ENCODE data around the gene SKI. TPM values are rescaled to one million over a fixed set of nuclear protein-coding genes. Genes with fewer than 3 reads are reported as not detected.

Gene SKI
- total RNA-seq, 2 experiments from 2014 or later: 286 to 324 TPM

GRCh38 chr1:2320760-2321667, 92.9 kb downstream of the SKI start:
- H3K4me1 Mint-ChIP-seq (ENCODE audit: low read depth): peaks cover 4% of the 10 kb centered on the region
- POLR2A ChIA-PET: interaction anchor here (1.6 kb wide), 1 partner anchor 20 kb away, joined by 4 read pairs; no protein-coding TSS in a partner anchor
- no peaks in the 10 kb centered on the region for H3K27me3 Mint-ChIP-seq
- H3K27ac Mint-ChIP-seq: no peak overlapping the region
- Histone ChIP-seq H3K27me3 (ENCODE audit: control insufficient read depth in 1 of 2, insufficient read depth in 2 of 2, low read length in 2 of 2) (no peaks in the 10 kb centered on the region), H3K4me3 (ENCODE audit: low read length) (no peak overlapping the region), H3K36me3 (ENCODE audit: insufficient read depth, low read length) (no peaks in the 10 kb centered on the region), H3K9me3 (ENCODE audit: control insufficient read depth in 1 of 2, insufficient read depth in 1 of 2, low read length in 2 of 2) (no peaks in the 10 kb centered on the region), H3K4me1 (ENCODE audit: insufficient read depth, low read length) (peaks cover 25% of the 10 kb centered on the region), H3K27ac (ENCODE audit: low read depth in 1 of 2, low read length in 2 of 2) (no peak overlapping the region)
- TF ChIP-seq CTCF (IDR thresholded peaks at IDR 0.05): no peak
- DNase-seq (no peak), ATAC-seq (ENCODE audit: poor library complexity) (no peak)
- H3K36me3 Mint-ChIP-seq (ENCODE audit: low read depth): no peaks in the 10 kb centered on the region
- intact Hi-C loops (cut with DNase I, micrococcal nuclease): no loop called here
- CTCF ChIA-PET: no interaction called here
- no peaks in the 10 kb centered on the region for H3K9me3 Mint-ChIP-seq
- no peak overlapping the region for H3K4me3 Mint-ChIP-seq

GRCh38 chr1:2322065-2322571, 94.0 kb downstream of the SKI start:
- H3K27ac Mint-ChIP-seq: no peak overlapping the region
- CTCF ChIA-PET: no interaction called here
- H3K36me3 ChIP-seq (ENCODE audit: insufficient read depth, low read length): no peaks in the 10 kb centered on the region
- H3K27me3 Mint-ChIP-seq: no peaks in the 10 kb centered on the region
- no peak overlapping the region for H3K4me3 ChIP-seq (ENCODE audit: low read length)
- H3K36me3 Mint-ChIP-seq (ENCODE audit: low read depth): no peaks in the 10 kb centered on the region
- no peak for TF ChIP-seq CTCF (IDR thresholded peaks at IDR 0.05)
- no peaks in the 10 kb centered on the region for H3K9me3 ChIP-seq (ENCODE audit: control insufficient read depth in 1 of 2, insufficient read depth in 1 of 2, low read length in 2 of 2)
- peaks cover 16% of the 10 kb centered on the region for H3K4me1 ChIP-seq (ENCODE audit: insufficient read depth, low read length)
- no peak overlapping the region for H3K27ac ChIP-seq (ENCODE audit: low read depth in 1 of 2, low read length in 2 of 2)
- no peak overlapping the region for H3K4me3 Mint-ChIP-seq
- peak in 1 of 14 experiments; percentile 13 for DNase-seq
- H3K9me3 Mint-ChIP-seq: no peaks in the 10 kb centered on the region
- H3K4me1 Mint-ChIP-seq (ENCODE audit: low read depth): peaks cover 4% of the 10 kb centered on the region
- intact Hi-C loops (cut with DNase I, micrococcal nuclease): no loop called here
- POLR2A ChIA-PET: no interaction called here
- no peaks in the 10 kb centered on the region for H3K27me3 ChIP-seq (ENCODE audit: control insufficient read depth in 1 of 2, insufficient read depth in 2 of 2, low read length in 2 of 2)
- peak; percentile 42 for ATAC-seq (ENCODE audit: poor library complexity)

GRCh38 chr1:2322581-2323211, 94.6 kb downstream of the SKI start:
- H3K4me1 ChIP-seq (ENCODE audit: insufficient read depth, low read length): peaks cover 16% of the 10 kb centered on the region

More at GRCh38 chr1:2322581-2323211, 94.6 kb downstream of the SKI start:
- intact Hi-C loops (cut with DNase I, micrococcal nuclease): no loop called here
- Mint-ChIP-seq H3K27ac (no peak overlapping the region), H3K27me3 (no peaks in the 10 kb centered on the region), H3K4me3 (no peak overlapping the region), H3K4me1 (ENCODE audit: low read depth) (peaks cover 5% of the 10 kb centered on the region), H3K36me3 (ENCODE audit: low read depth) (no peaks in the 10 kb centered on the region), H3K9me3 (no peaks in the 10 kb centered on the region)
- no peaks in the 10 kb centered on the region for H3K9me3 ChIP-seq (ENCODE audit: control insufficient read depth in 1 of 2, insufficient read depth in 1 of 2, low read length in 2 of 2)
- no peak for DNase-seq
- ATAC-seq (ENCODE audit: poor library complexity): no peak
- H3K36me3 ChIP-seq (ENCODE audit: insufficient read depth, low read length): no peaks in the 10 kb centered on the region
- ChIA-PET POLR2A (no interaction called here), CTCF (no interaction called here)
- TF ChIP-seq CTCF (IDR thresholded peaks at IDR 0.05): no peak
- H3K27ac ChIP-seq (ENCODE audit: low read depth in 1 of 2, low read length in 2 of 2): no peak overlapping the region
- no peaks in the 10 kb centered on the region for H3K27me3 ChIP-seq (ENCODE audit: control insufficient read depth in 1 of 2, insufficient read depth in 2 of 2, low read length in 2 of 2)
- no peak overlapping the region for H3K4me3 ChIP-seq (ENCODE audit: low read length)

Data from CD4-positive, alpha-beta T cell (primary cell).